ENCODE measurements around the gene STOX2.
"Not testable (repeated sequence)": the region's sequence is repeated elsewhere in the genome, so short reads cannot be mapped to it uniquely, and the experiment has no call there.

The STOX2 gene

DNA sequence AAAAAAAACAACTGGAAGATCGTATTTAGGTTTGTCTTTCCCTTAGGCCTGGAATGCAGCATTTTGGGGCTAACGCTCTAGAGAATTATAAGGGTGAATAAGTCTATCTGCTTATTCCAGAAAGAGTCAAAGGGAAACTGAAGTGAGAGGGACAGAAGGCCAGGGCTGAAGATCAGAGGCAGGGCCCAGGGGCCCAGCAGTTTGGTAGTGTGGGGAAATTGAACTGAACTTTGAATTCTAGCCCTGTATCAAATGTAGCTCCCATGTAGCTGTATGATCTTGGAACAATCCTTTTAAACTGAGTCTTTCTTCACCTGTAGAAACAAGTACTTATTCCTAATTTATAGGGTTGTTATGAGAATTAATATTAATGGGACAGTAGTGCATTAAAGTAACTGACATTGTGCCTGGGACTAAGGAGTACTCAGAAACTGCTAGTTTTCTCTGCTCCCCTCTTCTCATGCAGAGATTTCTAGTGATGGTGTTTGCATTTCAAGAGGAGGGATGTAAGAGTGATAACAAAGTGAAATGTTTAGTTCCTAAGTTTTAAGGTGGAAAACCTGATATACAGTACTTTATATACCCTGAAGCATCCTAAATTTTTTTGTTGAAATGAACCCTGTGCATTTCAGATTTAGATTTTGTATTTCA is 30.4 kb downstream of the STOX2 start:
- no peak for DNase-seq (ENCODE audit: low read depth)

GRCh38 chr4:183936047-183936446 is 30.9 kb downstream of the STOX2 start:
- DNase-seq (ENCODE audit: low read depth), result no peak

DNA sequence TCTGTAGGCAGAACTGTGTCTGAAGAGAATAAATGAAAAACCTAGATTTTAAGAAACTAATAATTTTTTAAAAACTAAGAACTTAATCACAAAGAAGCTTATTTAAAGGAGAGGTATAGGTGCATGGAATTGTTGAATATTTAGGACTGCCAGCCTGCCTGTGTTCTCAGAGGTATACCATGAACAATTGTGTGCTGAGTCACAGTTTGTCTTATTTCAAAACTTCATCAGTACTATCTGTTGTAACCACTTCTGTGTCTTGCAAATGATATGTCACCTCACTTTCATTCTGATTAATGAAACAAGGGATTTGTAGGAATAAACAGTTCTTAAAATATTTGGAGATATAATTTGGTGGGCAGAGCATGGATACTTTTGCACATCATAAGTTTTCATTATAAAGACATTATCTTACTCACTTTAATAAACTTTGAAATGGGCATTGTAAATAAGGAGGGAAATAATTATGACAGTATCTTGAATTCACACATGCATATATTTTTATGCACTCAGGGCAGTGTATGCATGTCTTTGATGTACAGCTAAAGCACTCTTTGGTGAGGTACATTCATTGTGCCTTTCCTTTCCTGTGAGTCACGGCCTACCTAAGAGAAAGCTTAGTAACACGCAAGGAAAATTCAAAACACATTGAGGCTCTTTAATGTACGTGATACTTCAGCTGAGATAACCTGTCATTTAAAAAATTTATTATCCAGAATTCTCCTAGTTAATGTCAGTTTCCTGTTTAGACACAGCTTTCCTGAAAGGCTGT is 31.7 kb downstream of the STOX2 start:
- DNase-seq (ENCODE audit: low read depth), result no peak

DNA sequence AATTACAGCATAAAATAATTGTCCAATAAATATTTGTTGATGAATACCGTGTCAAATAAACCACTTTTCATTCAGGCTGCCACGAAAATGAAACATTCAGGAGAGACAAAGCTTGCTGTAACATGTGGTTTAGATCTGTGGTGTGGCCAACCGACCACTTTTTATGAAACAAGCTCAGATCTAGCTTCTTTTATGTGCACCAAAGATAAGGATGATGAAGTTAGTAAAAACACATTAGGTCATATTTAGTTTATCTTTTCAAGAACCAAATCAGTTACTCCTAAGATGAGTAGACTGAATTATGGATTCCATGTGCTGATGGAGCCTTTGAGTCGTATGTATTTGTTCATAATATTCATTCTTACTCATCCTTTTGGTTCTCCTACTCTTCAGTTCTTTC is 35.8 kb downstream of the STOX2 start:
- no peak for DNase-seq (ENCODE audit: low read depth)

- DNase-seq (ENCODE audit: low read depth), result no peak
Measured at GRCh38 chr4:183941964-183942363, 36.9 kb downstream of the STOX2 start.

GRCh38 chr4:183945741-183946140 is 40.6 kb downstream of the STOX2 start:
- DNase-seq (ENCODE audit: low read depth), result no peak

GRCh38 chr4:183950536-183950935 is 45.4 kb downstream of the STOX2 start:
- no peak for DNase-seq (ENCODE audit: low read depth)

DNA sequence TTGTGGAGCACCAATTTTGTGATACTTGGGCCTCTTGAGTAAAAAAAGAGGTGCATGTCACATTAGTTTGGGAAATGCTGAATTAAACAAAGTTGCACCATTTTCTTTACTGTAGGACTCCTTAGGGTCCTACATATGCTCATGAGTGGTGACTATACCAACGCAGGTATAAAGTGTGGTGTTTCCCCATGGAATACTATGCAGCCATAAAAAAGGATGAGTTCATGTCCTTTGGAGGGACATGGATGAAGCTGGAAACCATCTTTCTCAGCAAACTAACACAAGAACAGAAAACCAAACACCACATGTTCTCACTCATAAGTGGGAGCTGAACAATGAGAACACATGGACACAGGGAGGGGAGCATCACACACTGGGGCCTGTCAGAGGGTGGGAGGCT is 47.5 kb downstream of the STOX2 start:
- not testable (repeated sequence) for DNase-seq (ENCODE audit: low read depth)

- no peak for DNase-seq (ENCODE audit: low read depth)
Measured at GRCh38 chr4:183959319-183960045, 54.4 kb downstream of the STOX2 start.

DNA sequence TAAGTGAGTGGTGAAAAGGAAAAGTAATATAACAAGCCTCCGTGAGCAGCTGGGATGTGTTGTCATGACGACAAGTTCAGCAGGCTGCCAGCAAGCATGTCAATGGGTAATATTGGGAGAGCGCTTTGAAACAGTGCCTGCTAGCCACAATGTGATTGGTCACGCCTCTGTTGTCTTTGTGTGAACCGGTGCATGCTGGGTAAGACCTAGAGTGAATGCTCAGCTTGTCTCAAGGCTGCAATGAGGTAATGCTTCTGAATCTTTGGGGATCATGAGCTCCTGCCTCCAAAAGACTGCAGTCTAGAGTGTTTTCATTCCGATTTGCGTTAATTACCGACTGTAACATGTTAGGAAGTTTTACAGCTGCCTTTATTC is 54.9 kb downstream of the STOX2 start:
- no peak for DNase-seq (ENCODE audit: low read depth)

DNA sequence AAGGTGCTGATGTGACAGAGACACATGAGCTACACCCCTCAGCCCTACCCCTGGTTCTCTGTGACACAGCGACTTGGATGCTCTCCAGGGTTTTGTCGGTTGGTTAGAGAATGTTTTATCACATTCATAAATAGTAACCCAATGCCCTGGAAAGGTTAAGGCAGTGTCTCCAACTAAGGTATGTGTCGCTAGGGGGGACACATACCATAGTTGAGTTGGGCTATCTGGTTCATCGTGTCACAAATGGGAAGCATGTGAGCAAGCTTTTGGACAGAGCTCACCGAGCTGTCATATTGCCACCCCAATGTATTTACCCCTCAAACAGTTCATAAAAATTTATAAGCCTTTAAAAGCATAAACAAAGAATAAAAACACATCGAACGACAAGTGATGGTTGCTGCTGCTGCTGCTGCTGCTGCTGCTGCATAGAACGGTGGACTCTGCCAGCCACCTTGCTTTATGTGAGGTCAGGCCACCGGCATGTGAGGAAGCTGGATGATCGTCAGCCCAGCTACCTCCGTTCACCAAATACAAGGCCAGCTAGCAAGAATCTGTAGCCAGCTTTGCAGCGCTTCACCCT is 55.9 kb downstream of the STOX2 start:
- no peak for DNase-seq (ENCODE audit: low read depth)

GRCh38 chr4:183961795-183962194 is 56.7 kb downstream of the STOX2 start:
- DNase-seq (ENCODE audit: low read depth), result no peak

GRCh38 chr4:183962419-183962818 is 57.3 kb downstream of the STOX2 start:
- DNase-seq (ENCODE audit: low read depth), result no peak

GRCh38 chr4:183966371-183966770 is 61.3 kb downstream of the STOX2 start:
- DNase-seq (ENCODE audit: low read depth), result no peak

- DNase-seq (ENCODE audit: low read depth), result no peak
Measured at GRCh38 chr4:183967266-183967665, 62.2 kb downstream of the STOX2 start.

DNA sequence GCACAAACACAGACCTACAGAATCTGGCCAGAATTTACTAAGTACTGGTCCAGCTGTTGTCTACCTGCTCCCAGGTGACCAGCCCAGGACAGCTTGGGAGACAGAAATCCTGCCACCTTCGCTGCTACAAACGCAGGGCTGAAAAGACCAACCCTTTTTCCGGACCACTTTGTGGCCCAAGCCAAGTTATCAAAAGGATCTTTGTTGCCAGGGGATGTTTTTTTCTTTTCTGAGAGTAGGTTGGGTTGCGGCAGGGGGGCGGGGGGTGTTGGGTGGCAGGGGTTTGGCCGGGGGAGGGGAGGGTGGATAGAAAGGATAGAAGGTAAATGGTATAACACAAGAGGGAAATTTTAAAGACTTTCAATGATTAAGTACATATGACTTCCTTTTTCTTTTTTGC is 63.4 kb downstream of the STOX2 start:
- no peak for DNase-seq (ENCODE audit: low read depth)

DNA sequence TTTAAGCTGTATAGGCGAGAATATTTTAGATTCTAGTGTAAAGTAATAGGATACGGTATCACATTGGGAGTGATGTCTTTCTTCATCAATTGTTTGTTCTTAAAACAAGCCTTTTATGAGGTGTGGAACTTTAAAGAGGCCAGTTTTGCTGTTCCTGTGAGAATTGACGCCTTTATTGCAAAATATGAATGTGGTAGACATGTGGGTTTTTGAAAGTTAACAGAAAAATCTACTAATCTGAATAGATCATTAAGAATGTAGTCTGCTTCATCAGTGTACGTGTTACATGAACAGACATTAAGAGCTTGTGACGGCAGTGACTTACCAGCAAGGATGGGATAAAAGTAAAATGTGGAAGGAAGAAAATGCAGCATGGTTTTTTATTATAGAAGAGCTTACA is 63.8 kb downstream of the STOX2 start:
- no peak for DNase-seq (ENCODE audit: low read depth)

- no peak for DNase-seq (ENCODE audit: low read depth)
Measured at GRCh38 chr4:183969596-183969995, 64.5 kb downstream of the STOX2 start.

- DNase-seq (ENCODE audit: low read depth), result no peak
Measured at GRCh38 chr4:183971929-183972490, 66.9 kb downstream of the STOX2 start.

DNA sequence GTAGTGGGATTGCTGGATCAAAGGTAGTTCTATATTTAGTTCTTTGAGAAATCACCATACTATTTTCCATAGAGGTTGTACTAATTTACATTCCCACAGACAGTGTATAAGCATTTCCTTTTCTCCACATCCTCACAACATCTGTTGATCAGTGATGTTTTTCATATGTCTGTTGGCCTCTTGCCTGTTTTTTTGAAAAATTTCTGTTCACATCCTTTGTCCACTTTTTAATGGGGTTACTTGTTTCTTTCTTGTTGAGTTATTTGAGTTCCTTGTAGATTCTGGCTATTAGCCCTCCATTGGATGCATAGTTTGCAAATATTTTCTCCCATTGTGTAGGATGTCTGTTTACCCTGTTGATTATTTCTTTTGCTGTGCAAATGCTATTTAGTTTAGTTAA is 72.6 kb downstream of the STOX2 start:
- DNase-seq (ENCODE audit: low read depth), result no peak

- no peak for DNase-seq (ENCODE audit: low read depth)
Measured at GRCh38 chr4:183984566-183984965, 79.5 kb downstream of the STOX2 start.

GRCh38 chr4:183985786-183986185 is 80.7 kb downstream of the STOX2 start:
- no peak for DNase-seq (ENCODE audit: low read depth)

Measured in stimulated activated CD4-positive, alpha-beta T cell treated with anti-CD3 and anti-CD28 coated beads, Interleukin-2, amount 100 ng/mL, for 4 hours (primary cell).